Measurements from ENCODE around the gene MLIP.

The MLIP gene

DNA sequence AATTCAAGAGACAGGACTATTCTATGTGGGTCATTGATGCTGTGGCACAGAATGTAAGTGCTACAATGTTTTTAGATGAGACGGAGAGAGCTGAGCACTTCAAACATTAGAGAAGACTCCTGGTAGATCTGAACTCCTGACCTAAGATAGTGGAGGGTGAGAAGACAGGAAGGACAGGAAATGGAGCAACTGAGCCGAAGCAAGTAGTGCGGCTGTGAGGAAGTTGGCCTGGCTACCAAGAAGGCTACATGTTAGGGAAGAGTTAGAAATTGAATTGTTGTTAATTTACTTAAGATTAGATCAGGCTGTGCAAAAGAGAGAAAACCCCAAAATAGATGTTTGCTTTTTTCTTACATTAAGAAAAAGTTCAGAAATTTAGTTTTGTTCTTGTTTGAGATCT, 14.4 kb upstream of the MLIP start:
- in situ Hi-C loops (cut with HindIII; ENCODE audit: low sequenced_read_pairs): no loop called here

DNA sequence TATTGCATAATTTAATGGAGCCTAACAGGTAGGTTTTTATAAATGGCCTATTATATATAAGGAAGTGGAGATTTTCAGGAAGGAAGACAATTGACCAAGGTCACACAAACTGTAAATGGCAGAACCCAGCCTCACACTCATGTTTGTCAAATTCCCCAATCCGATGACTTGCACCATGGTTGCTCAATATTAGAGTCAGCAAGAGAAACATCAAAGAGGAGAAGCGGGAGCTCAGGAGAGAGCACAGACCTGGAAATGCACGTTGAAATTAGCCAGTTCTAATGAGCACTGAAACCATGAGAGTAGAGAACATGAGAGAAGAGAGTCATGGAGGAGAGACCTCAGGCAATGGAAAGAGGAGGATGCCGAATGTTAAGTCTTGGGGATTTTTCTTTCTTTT, 13.5 kb upstream of the MLIP start:
- in situ Hi-C loops (cut with HindIII; ENCODE audit: low sequenced_read_pairs): no loop called here

DNA sequence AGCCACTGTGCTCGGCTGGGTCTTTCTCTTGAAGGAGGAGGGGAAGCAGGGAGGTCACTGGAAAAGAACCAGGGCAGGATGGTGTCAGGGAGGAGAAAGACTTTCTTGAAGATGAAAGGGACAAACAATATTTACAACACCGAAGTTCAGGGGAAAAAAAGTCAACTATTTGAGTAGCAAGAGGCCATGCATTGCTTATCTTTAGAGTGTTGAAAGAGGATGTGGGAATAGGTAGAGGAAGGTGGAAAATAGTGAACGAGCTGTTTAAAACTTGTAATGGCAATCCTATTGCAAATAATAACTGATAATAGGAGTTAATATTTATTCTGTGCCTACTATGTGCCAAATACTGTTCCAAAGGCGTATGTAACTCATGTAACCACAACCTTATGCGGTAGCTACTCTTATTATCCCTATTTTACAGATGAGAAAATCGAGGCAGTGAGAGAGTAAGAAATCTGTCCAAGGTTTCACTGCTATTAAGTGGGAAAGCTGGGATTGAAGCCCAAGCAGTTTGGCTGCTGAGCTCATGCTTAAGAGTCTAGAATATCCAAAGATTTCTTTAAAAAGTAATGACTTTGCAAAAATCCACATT, 12.7 kb upstream of the MLIP start:
- in situ Hi-C loops (cut with HindIII; ENCODE audit: low sequenced_read_pairs): no loop called here

DNA sequence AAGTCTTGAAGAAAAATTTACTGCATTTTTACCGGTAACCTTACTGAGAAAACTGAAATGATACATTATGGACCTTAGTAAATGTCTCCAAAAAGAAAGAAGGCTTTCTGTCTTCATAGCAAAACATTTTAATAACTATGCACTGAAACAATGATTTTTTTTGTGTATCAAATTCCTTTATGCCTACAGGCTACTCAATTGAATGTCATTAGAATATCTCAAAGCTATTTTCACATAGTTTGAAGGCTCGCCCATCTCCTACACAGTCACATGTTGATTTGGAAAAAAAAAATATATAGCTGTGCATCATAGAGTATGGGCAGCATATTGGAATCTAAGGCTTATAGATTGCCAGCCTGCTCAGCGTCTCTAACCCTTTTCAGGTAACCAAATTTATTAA, 12.0 kb upstream of the MLIP start:
- in situ Hi-C loops (cut with HindIII; ENCODE audit: low sequenced_read_pairs): no loop called here

DNA sequence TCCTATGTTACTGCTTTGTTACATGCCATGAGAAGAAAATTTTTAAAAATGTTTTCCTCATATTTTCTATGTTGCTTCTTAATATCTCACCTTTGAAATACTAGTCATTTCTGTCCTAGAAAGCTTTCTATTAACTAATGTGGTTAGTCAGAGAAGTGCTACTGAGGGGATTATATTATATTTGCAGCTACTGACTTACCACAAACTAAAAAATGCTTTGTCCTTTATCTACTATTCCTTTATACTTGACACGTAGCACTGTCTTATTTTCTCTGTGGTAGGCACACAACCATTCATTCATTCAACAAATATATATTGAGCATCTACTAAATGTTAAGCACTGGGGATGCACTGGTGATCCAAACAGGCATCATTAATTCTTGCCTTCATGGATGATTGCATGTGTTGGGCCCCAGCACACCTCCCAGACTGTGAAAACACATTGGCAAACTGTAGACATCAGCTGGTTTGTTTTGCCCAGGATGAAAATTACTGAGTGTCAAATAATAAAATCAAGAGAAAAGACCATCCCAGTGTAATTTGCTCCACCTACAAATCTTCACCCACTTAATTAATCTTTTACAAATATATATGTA, 10.7 kb upstream of the MLIP start:
- in situ Hi-C loops (cut with HindIII; ENCODE audit: low sequenced_read_pairs): no loop called here

GRCh38 chr6:54102238-54102637, 9.0 kb upstream of the MLIP start:
- in situ Hi-C loops (cut with HindIII; ENCODE audit: low sequenced_read_pairs): no loop called here

DNA sequence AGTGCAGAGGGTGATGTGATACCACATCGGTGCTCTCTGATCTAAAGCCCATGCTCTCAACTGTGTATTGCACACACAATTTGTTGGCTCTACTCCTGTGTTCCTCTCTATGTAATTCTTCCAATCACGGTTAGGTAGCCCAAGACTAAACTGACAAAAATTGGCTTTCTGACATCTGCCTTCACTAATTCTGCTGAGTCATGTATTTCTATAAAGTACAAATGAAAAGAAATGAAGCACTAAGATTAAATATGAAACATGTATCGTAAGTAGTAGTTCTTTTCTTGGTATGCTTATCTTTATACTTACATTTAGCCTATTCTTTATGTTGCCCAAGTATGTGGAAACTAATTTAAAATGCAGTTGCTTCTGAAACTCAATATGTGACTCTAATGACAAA, 7.7 kb upstream of the MLIP start:
- in situ Hi-C loops (cut with HindIII; ENCODE audit: low sequenced_read_pairs): no loop called here

- in situ Hi-C loops (cut with HindIII; ENCODE audit: low sequenced_read_pairs): loop anchor here (5.0 kb wide), 1 partner anchor 89 kb away; no protein-coding TSS in a partner anchor
These were observed 4.5 kb upstream of the MLIP start for GRCh38 chr6:54106727-54107126.

GRCh38 chr6:54107470-54108090, 3.7 kb upstream of the MLIP start:
- in situ Hi-C loops (cut with HindIII; ENCODE audit: low sequenced_read_pairs): loop anchor here (5.0 kb wide), 1 partner anchor 90 kb away; no protein-coding TSS in a partner anchor

GRCh38 chr6:54108271-54108670, 3.0 kb upstream of the MLIP start:
- in situ Hi-C loops (cut with HindIII; ENCODE audit: low sequenced_read_pairs): loop anchor here (5.0 kb wide), 1 partner anchor 91 kb away; no protein-coding TSS in a partner anchor

DNA sequence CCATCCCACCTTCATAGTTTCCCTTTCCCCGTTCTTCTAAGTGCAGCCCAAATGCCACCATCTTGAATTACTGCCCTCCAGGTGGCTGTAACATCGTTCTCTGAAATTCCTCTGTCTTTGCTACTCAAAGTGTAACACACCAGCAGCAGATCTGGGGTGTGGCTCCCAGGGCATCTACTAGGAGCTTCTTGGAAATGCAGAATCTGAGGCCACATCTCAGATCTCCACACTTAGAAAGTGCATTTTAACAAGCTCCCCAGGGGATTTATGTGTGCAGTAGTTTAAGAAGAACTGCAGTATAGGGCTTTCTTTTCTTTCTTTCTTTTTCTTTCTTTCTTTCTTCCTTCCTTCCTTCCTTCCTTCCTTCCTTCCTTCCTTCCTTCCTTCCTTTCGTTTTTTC, 1.7 kb upstream of the MLIP start:
- in situ Hi-C loops (cut with HindIII; ENCODE audit: low sequenced_read_pairs): loop anchor here (5.0 kb wide), 1 partner anchor 92 kb away; no protein-coding TSS in a partner anchor

DNA sequence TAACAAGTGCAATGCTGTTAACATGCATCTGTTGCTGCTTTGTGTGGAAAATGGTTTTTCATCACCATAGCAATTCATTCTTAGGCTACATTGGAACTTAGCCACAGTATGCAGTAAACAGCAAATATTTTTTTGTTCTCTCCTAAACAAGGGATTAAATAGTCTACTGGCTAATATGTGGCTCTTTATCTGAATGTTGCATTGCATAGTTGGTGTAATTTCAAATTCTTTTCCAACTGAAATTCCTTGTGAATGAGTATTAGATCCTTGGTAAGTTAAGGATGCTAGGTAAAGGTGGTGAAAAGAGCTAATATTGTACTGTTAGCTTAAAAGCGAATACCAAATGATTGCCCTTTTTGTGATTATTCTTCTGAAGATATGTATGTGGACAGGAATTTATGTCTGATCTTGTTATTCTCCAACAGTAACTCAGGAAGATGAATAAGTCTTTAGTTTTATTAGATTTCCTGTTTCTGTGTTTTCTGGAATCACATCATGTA, 958 bp downstream of the MLIP start:
- in situ Hi-C loops (cut with HindIII; ENCODE audit: low sequenced_read_pairs): no loop called here

DNA sequence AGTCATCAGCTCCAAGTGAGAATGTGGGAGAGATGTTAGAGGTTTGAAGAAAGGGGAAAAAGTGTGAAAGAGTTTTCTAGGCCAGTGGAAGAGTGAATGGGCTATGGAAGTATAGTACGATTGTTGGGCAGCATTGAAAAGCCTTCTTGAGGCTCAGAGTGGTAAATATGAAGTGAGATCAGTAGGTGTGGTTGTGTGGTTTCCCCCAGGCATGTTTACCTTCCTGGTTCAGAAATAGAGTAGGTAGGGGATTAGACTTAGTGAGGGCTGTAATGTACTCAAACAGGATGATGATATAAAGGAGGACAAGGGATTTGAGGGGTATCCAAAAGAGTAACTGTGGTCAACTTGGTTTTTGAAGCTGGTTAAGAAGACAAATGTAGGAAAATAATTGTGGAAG, 3.7 kb downstream of the MLIP start:
- in situ Hi-C loops (cut with HindIII; ENCODE audit: low sequenced_read_pairs): no loop called here

GRCh38 chr6:54115966-54116365, 4.7 kb downstream of the MLIP start:
- in situ Hi-C loops (cut with HindIII; ENCODE audit: low sequenced_read_pairs): no loop called here

GRCh38 chr6:54118117-54118516, 6.9 kb downstream of the MLIP start:
- in situ Hi-C loops (cut with HindIII; ENCODE audit: low sequenced_read_pairs): no loop called here

GRCh38 chr6:54125493-54125892, 14.2 kb downstream of the MLIP start:
- in situ Hi-C loops (cut with HindIII; ENCODE audit: low sequenced_read_pairs): no loop called here

- in situ Hi-C loops (cut with HindIII; ENCODE audit: low sequenced_read_pairs): no loop called here
These were observed 18.9 kb downstream of the MLIP start for GRCh38 chr6:54130179-54130578.

- in situ Hi-C loops (cut with HindIII; ENCODE audit: low sequenced_read_pairs): no loop called here
These were observed 21.3 kb downstream of the MLIP start for GRCh38 chr6:54132587-54132986.

- in situ Hi-C loops (cut with HindIII; ENCODE audit: low sequenced_read_pairs): no loop called here
These were observed 21.9 kb downstream of the MLIP start for GRCh38 chr6:54133186-54133585.

DNA sequence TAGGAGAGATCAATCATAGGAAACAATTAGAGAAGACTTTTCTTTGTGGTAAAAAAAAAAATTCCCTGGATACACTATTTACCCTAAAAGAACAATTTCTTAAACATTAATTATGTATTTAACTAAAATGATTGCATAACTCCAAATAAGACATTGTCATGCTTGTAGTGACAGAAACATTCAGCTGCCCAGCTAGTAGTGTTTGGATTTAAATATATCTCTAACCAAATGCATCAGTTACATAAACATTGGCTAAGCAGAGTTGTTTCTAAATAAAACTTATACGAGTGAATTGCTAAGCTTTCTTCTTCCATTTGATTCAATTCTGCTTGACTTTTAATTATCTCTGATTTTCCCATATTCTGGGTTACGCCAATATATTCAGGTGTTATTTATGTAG, 23.7 kb downstream of the MLIP start:
- in situ Hi-C loops (cut with HindIII; ENCODE audit: low sequenced_read_pairs): no loop called here

DNA sequence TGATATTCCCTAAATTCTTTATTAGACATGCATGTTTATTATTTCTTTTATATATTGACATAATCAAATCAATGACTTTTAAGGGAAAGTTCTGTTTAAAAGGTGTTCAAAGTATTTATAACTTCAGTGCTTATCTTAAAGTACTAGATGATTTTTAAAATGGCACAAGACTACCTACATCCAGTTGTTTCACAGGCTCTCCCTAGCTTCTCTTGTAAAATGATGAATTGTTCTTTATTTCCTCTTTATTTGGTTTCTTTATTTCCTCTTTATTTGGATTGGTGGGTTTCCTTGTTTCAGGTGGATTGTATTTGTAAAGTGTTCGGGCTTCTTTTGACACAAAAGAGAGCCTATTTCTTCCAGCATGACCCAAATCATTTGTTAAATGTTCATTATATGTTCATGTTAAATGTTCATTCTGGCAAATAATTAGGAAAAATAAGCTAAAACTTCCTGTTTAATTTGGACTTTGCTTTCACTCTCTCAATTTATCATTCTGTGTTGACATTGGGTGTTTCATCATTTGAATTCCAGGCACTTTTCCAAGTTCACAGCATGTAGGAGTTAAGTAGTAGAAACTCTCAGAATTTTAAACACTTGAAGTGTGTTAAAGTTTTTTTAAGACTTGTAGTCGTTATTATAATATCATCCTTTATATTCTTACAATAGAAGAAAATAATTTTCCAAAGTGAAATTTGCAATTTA, 24.6 kb downstream of the MLIP start:
- in situ Hi-C loops (cut with HindIII; ENCODE audit: low sequenced_read_pairs): no loop called here

- in situ Hi-C loops (cut with HindIII; ENCODE audit: low sequenced_read_pairs): no loop called here
These were observed 27.6 kb downstream of the MLIP start for GRCh38 chr6:54138795-54139194.

Measured in endothelial cell of hepatic sinusoid (primary cell).